Panc1 (cell line): ENCODE results near the gene VSX1.

ENCODE experiments used
- POLR2AphosphoS5 ChIP-seq: IDR thresholded peaks from 2 replicates; pipeline ENCODE4 v1.6.1; 2012; ENCODE audit warnings: mild to moderate bottlenecking, low read depth, low read length, moderate library complexity
- TF ChIP-seq, protein P1 (sequence below): fragments of 450-650 bp; IDR thresholded peaks from 2 replicates; pipeline ENCODE4 v1.5.1; 2017; ENCODE audit warnings: mild to moderate bottlenecking

- TF ChIP-seq, protein P1, sequence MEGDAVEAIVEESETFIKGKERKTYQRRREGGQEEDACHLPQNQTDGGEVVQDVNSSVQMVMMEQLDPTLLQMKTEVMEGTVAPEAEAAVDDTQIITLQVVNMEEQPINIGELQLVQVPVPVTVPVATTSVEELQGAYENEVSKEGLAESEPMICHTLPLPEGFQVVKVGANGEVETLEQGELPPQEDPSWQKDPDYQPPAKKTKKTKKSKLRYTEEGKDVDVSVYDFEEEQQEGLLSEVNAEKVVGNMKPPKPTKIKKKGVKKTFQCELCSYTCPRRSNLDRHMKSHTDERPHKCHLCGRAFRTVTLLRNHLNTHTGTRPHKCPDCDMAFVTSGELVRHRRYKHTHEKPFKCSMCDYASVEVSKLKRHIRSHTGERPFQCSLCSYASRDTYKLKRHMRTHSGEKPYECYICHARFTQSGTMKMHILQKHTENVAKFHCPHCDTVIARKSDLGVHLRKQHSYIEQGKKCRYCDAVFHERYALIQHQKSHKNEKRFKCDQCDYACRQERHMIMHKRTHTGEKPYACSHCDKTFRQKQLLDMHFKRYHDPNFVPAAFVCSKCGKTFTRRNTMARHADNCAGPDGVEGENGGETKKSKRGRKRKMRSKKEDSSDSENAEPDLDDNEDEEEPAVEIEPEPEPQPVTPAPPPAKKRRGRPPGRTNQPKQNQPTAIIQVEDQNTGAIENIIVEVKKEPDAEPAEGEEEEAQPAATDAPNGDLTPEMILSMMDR: no peak
- TF ChIP-seq POLR2AphosphoS5: no peak
Measured at GRCh38 chr20:25057234-25058050, 24.5 kb downstream of the VSX1 start.
